DOHH2 (cell line): ENCODE data around the gene NXNL2.

Experiments used
- H3F3A ChIP-seq: fragments of 200-600 bp; sonication (generic), shearing (Covaris generic); 2 replicates; pipeline ENCODE4 v1.6.0; 2016; ENCODE audit warnings: antibody characterized with exemption, mild to moderate bottlenecking; ENCODE audit not compliant: control insufficient read depth, insufficient read depth
- H3K27ac ChIP-seq: fragments of 200-600 bp; sonication (generic); 2 replicates; pipeline ENCODE4 v1.5.1; 2014; ENCODE audit warnings: low read depth, mild to moderate bottlenecking, low read length, moderate library complexity
- H3K27me3 ChIP-seq: fragments of 200-600 bp; sonication (generic); 2 replicates; pipeline ENCODE4 v1.6.1; 2014; ENCODE audit warnings: mild to moderate bottlenecking, low read length, mixed read lengths; ENCODE audit not compliant: control insufficient read depth
- H3K36me3 ChIP-seq: fragments of 200-600 bp; sonication (generic); 2 replicates; pipeline ENCODE4 v1.6.1; 2014; ENCODE audit warnings: mild to moderate bottlenecking, low read length, moderate library complexity, mixed read lengths; ENCODE audit not compliant: control insufficient read depth
- H3K4me1 ChIP-seq: fragments of 200-600 bp; sonication (generic); 2 replicates; pipeline ENCODE4 v1.6.1; 2014; ENCODE audit warnings: mild to moderate bottlenecking, low read length, mixed read lengths; ENCODE audit not compliant: control insufficient read depth
- H3K4me2 ChIP-seq: fragments of 200-600 bp; sonication (generic); 2 replicates; pipeline ENCODE4 v1.6.0; 2014; ENCODE audit warnings: mild to moderate bottlenecking, low read length, moderate library complexity
- H3K4me3 ChIP-seq: fragments of 200-600 bp; sonication (generic); 2 replicates; pipeline ENCODE4 v1.5.1; 2014; ENCODE audit warnings: mild to moderate bottlenecking, low read length, mixed read lengths
- H3K79me2 ChIP-seq: fragments of 200-600 bp; sonication (generic); 2 replicates; pipeline ENCODE4 v1.6.1; 2014; ENCODE audit warnings: mild to moderate bottlenecking, low read length, mixed read lengths; ENCODE audit not compliant: control insufficient read depth
- H3K9me2 ChIP-seq: fragments of 200-600 bp; sonication (generic); replicated peaks from 2 replicates; pipeline ENCODE4 v1.6.1; 2014; ENCODE audit warnings: mild to moderate bottlenecking, low read length, mixed read lengths; ENCODE audit not compliant: control insufficient read depth
- H3K9me3 ChIP-seq: fragments of 200-600 bp; sonication (generic); 2 replicates; pipeline ENCODE4 v1.6.1; 2014; ENCODE audit warnings: antibody characterized with exemption, low read length, mixed read lengths; ENCODE audit not compliant: control insufficient read depth, insufficient read depth
- H4K20me1 ChIP-seq: fragments of 200-600 bp; sonication (generic); 2 replicates; pipeline ENCODE4 v1.6.0; 2014; ENCODE audit warnings: low read depth, mild to moderate bottlenecking, antibody characterized with exemption, low read length, moderate library complexity; ENCODE audit not compliant: control insufficient read depth, insufficient read depth
- CTCF ChIP-seq: fragments of 200-600 bp; sonication (generic); IDR thresholded peaks from one replicate; pipeline ENCODE4 v1.5.1; 2014; ENCODE audit warnings: antibody characterized with exemption, mild to moderate bottlenecking, low read depth, low read length; ENCODE audit not compliant: poor library complexity, severe bottlenecking
- EZH2phosphoT487 ChIP-seq: fragments of 200-600 bp; sonication (generic); IDR thresholded peaks from 2 replicates; pipeline ENCODE4 v1.6.1; 2017; ENCODE audit warnings: borderline replicate concordance, mild to moderate bottlenecking, antibody characterized with exemption, low read length, moderate library complexity, mixed read lengths

NXNL2 gene

GRCh38 chr9:88502552-88503034 lies 32.4 kb upstream of the NXNL2 start:
- H3K79me2 ChIP-seq, result no peaks in the 10 kb centered on the region
- no peaks in the 10 kb centered on the region for H3K9me3 ChIP-seq
- H3K27ac ChIP-seq, result no peak overlapping the region
- H3K4me2 ChIP-seq, result no peak overlapping the region
- no peaks in the 10 kb centered on the region for H3K27me3 ChIP-seq
- TF ChIP-seq EZH2phosphoT487 (no peak), CTCF (no peak)
- H3K4me1 ChIP-seq, result no peaks in the 10 kb centered on the region
- H3F3A ChIP-seq, result no peaks in the 10 kb centered on the region
- H4K20me1 ChIP-seq, result no peaks in the 10 kb centered on the region
- H3K36me3 ChIP-seq, result no peaks in the 10 kb centered on the region
- H3K9me2 ChIP-seq, result no peaks in the 10 kb centered on the region
- no peak overlapping the region for H3K4me3 ChIP-seq

- no peaks in the 10 kb centered on the region for H3K36me3 ChIP-seq
- H3K9me3 ChIP-seq, result no peaks in the 10 kb centered on the region
- no peaks in the 10 kb centered on the region for H3F3A ChIP-seq
- H3K4me2 ChIP-seq, result no peak overlapping the region
- TF ChIP-seq EZH2phosphoT487 (no peak), CTCF (no peak)
- H3K27me3 ChIP-seq, result no peaks in the 10 kb centered on the region
- no peaks in the 10 kb centered on the region for H4K20me1 ChIP-seq
- no peak overlapping the region for H3K4me3 ChIP-seq
- H3K9me2 ChIP-seq, result no peaks in the 10 kb centered on the region
- no peaks in the 10 kb centered on the region for H3K79me2 ChIP-seq
- no peaks in the 10 kb centered on the region for H3K4me1 ChIP-seq
- H3K27ac ChIP-seq, result no peak overlapping the region
These were observed 31.7 kb upstream of the NXNL2 start for GRCh38 chr9:88503081-88503844.

- TF ChIP-seq CTCF (no peak), EZH2phosphoT487 (no peak)
These were observed 30.9 kb upstream of the NXNL2 start for GRCh38 chr9:88503845-88504764.

More at GRCh38 chr9:88503845-88504764, 30.9 kb upstream of the NXNL2 start:
- no peak overlapping the region for H3K4me2 ChIP-seq
- H3K9me2 ChIP-seq, result no peaks in the 10 kb centered on the region
- no peaks in the 10 kb centered on the region for H4K20me1 ChIP-seq
- H3K36me3 ChIP-seq, result no peaks in the 10 kb centered on the region
- no peaks in the 10 kb centered on the region for H3K4me1 ChIP-seq
- H3K27me3 ChIP-seq, result no peaks in the 10 kb centered on the region
- H3K79me2 ChIP-seq, result no peaks in the 10 kb centered on the region
- no peak overlapping the region for H3K27ac ChIP-seq
- H3F3A ChIP-seq, result no peaks in the 10 kb centered on the region
- no peak overlapping the region for H3K4me3 ChIP-seq
- no peaks in the 10 kb centered on the region for H3K9me3 ChIP-seq
